ENCODE data around the gene GNAQ.

DNA sequence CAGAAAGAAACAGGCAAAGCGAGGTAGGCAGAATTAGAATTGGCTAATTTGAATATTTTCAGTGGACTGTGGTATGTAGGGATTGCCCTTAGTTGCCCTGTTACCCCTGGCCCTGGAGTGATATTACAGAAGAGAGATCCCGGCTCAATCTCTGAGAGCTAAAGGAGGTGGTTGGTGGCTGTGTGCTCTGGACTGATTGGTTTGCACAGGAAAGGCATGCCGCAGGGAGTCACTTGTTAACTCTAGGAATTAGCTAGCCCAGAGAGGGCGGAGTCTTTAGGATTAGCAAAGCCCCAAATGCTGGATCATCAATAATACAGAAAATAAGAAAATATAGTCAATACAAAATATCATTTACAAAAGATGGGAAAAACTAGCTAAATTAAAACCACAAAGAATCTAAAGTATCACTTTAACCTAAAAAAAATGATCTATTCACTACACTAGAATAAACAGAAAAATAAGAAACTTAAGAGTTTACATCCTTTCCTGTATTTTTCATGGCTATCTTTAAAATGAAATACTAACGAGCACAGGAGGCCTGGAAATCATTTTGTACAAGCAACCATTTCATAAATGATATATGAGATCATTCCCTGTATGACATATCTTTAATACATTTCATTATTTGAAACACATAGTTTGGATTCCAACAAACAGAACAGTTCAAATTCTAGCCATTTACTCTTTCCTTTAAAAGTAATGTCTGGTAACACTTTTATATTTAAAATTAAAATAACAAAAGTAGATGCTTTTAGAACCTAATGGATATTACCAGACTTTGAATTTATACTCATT, 71.1 kb downstream of the GNAQ start:
- TF ChIP-seq, protein P1, sequence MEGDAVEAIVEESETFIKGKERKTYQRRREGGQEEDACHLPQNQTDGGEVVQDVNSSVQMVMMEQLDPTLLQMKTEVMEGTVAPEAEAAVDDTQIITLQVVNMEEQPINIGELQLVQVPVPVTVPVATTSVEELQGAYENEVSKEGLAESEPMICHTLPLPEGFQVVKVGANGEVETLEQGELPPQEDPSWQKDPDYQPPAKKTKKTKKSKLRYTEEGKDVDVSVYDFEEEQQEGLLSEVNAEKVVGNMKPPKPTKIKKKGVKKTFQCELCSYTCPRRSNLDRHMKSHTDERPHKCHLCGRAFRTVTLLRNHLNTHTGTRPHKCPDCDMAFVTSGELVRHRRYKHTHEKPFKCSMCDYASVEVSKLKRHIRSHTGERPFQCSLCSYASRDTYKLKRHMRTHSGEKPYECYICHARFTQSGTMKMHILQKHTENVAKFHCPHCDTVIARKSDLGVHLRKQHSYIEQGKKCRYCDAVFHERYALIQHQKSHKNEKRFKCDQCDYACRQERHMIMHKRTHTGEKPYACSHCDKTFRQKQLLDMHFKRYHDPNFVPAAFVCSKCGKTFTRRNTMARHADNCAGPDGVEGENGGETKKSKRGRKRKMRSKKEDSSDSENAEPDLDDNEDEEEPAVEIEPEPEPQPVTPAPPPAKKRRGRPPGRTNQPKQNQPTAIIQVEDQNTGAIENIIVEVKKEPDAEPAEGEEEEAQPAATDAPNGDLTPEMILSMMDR (IDR thresholded peaks at IDR 0.05), result no peak
- no peak for TF ChIP-seq POLR2A (IDR thresholded peaks at IDR 0.05)

Measured in testis (tissue), 2 donors.